H1 (cell line): ENCODE data around the gene SLC4A7. TPM values are rescaled to one million over a fixed set of nuclear protein-coding genes. Genes with fewer than 3 reads are reported as not detected.

ENCODE experiments used
- EGR1 ChIP-seq: IDR thresholded peaks from 2 replicates; pipeline ENCODE4 v1.6.1; 2011; ENCODE audit warnings: low read depth, low read length, borderline replicate concordance
- POLR2A ChIP-seq, 2 experiments: IDR thresholded peaks; 1 replicate in 1 of 2; 2 replicates in 1 of 2; pipeline ENCODE4 v1.6.1; 2011; ENCODE audit warnings: low read depth in 2 of 2, low read length in 2 of 2, mild to moderate bottlenecking in 2 of 2; ENCODE audit errors: control extremely low read depth in 1 of 2
- POU5F1 ChIP-seq: IDR thresholded peaks from 2 replicates; pipeline ENCODE4 v1.6.1; 2011; ENCODE audit warnings: low read depth, mild to moderate bottlenecking, low read length, moderate library complexity
- RBBP5 ChIP-seq: IDR thresholded peaks from 2 replicates; pipeline ENCODE4 v1.7.1; 2012; ENCODE audit warnings: low read depth, mild to moderate bottlenecking, inconsistent platforms, low read length, moderate library complexity, borderline replicate concordance
- SRF ChIP-seq: IDR thresholded peaks from 2 replicates; pipeline ENCODE4 v1.6.1; 2011; ENCODE audit warnings: mild to moderate bottlenecking, low read depth, low read length, moderate library complexity
- polyA plus RNA-seq, 7 experiments: library from polyadenylated mRNA; depleted of rRNA in 3 of 7; stranded (reverse) in 5 of 7; unstranded in 2 of 7; fragments of >200 nt in 5 of 7; fragments of 200-250 nt in 2 of 7; gene quantifications; 1 replicate in 5 of 7; 2 replicates in 1 of 7; 4 replicates in 1 of 7; pipeline versions ENCODE4 v1.2.1 to v1.2.3, GENCODE V29; 2011 to 2013; ENCODE audit warnings: missing spikeins in 2 of 7, mixed read lengths in 2 of 7
- total RNA-seq: library from RNA; stranded (reverse); fragmentation: NEBNext Ultra II Directional; extraction: Animal tissue kit (Norgen Biotek cat#: 25700); gene quantifications from 2 replicates; pipeline ENCODE4 v1.2.1, GENCODE V29; 2021
- TF ChIP-seq, protein P1 (sequence below): fragments of 300-600 bp; sonication (generic); IDR thresholded peaks from 2 replicates; pipeline ENCODE4 v1.7.1; 2012; ENCODE audit warnings: low read length, moderate library complexity, mild to moderate bottlenecking, inconsistent platforms; ENCODE audit not compliant: insufficient replicate concordance

Gene SLC4A7
- total and polyA plus RNA-seq, 2 of the 8 experiments (the other 6 are each of a cell fraction or from before 2014, with no cell fraction given): 14.9 to 70.5 TPM

DNA sequence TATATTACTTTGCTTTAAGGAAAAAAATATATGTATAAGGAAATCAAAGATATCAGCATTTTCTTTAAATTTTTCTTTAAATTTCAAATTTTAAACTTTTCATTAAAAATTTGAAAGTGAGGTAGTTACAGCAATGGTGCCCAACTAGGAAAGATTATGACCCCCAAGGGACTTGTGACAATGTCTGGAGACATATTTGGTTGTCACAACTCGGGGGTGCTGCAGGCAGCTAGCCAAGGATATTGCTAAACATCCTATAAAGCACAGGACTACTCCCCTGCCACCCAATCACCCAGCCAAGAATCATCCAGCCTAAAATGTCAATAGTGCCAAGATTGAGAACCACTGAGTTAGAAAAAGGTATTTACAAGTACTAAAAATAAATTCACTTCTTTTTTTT is 57.3 kb downstream of the SLC4A7 start (continued):
- TF ChIP-seq, protein P1, sequence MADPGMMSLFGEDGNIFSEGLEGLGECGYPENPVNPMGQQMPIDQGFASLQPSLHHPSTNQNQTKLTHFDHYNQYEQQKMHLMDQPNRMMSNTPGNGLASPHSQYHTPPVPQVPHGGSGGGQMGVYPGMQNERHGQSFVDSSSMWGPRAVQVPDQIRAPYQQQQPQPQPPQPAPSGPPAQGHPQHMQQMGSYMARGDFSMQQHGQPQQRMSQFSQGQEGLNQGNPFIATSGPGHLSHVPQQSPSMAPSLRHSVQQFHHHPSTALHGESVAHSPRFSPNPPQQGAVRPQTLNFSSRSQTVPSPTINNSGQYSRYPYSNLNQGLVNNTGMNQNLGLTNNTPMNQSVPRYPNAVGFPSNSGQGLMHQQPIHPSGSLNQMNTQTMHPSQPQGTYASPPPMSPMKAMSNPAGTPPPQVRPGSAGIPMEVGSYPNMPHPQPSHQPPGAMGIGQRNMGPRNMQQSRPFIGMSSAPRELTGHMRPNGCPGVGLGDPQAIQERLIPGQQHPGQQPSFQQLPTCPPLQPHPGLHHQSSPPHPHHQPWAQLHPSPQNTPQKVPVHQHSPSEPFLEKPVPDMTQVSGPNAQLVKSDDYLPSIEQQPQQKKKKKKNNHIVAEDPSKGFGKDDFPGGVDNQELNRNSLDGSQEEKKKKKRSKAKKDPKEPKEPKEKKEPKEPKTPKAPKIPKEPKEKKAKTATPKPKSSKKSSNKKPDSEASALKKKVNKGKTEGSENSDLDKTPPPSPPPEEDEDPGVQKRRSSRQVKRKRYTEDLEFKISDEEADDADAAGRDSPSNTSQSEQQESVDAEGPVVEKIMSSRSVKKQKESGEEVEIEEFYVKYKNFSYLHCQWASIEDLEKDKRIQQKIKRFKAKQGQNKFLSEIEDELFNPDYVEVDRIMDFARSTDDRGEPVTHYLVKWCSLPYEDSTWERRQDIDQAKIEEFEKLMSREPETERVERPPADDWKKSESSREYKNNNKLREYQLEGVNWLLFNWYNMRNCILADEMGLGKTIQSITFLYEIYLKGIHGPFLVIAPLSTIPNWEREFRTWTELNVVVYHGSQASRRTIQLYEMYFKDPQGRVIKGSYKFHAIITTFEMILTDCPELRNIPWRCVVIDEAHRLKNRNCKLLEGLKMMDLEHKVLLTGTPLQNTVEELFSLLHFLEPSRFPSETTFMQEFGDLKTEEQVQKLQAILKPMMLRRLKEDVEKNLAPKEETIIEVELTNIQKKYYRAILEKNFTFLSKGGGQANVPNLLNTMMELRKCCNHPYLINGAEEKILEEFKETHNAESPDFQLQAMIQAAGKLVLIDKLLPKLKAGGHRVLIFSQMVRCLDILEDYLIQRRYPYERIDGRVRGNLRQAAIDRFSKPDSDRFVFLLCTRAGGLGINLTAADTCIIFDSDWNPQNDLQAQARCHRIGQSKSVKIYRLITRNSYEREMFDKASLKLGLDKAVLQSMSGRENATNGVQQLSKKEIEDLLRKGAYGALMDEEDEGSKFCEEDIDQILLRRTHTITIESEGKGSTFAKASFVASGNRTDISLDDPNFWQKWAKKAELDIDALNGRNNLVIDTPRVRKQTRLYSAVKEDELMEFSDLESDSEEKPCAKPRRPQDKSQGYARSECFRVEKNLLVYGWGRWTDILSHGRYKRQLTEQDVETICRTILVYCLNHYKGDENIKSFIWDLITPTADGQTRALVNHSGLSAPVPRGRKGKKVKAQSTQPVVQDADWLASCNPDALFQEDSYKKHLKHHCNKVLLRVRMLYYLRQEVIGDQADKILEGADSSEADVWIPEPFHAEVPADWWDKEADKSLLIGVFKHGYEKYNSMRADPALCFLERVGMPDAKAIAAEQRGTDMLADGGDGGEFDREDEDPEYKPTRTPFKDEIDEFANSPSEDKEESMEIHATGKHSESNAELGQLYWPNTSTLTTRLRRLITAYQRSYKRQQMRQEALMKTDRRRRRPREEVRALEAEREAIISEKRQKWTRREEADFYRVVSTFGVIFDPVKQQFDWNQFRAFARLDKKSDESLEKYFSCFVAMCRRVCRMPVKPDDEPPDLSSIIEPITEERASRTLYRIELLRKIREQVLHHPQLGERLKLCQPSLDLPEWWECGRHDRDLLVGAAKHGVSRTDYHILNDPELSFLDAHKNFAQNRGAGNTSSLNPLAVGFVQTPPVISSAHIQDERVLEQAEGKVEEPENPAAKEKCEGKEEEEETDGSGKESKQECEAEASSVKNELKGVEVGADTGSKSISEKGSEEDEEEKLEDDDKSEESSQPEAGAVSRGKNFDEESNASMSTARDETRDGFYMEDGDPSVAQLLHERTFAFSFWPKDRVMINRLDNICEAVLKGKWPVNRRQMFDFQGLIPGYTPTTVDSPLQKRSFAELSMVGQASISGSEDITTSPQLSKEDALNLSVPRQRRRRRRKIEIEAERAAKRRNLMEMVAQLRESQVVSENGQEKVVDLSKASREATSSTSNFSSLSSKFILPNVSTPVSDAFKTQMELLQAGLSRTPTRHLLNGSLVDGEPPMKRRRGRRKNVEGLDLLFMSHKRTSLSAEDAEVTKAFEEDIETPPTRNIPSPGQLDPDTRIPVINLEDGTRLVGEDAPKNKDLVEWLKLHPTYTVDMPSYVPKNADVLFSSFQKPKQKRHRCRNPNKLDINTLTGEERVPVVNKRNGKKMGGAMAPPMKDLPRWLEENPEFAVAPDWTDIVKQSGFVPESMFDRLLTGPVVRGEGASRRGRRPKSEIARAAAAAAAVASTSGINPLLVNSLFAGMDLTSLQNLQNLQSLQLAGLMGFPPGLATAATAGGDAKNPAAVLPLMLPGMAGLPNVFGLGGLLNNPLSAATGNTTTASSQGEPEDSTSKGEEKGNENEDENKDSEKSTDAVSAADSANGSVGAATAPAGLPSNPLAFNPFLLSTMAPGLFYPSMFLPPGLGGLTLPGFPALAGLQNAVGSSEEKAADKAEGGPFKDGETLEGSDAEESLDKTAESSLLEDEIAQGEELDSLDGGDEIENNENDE: no peak
- no peak for TF ChIP-seq EGR1
- TF ChIP-seq SRF: no peak
- no peak for TF ChIP-seq RBBP5
- TF ChIP-seq POU5F1: no peak
- no peak for TF ChIP-seq POLR2A (IDR thresholded peaks at IDR 0.05; ENCODE audit: control extremely low read depth in 1 of 2, low read depth in 2 of 2, low read length in 2 of 2)
